CD14-positive monocyte (primary cell): Measurements from ENCODE around the gene ADGRG7. TPM values are rescaled to one million over a fixed set of nuclear protein-coding genes. Genes with fewer than 3 reads are reported as not detected.

Experiments
- DNase-seq, 3 donors: peaks; one replicate each; pipeline ENCODE4 v3.0.0-alpha.2; 2011 to 2022
- H2AFZ ChIP-seq: 2 replicates; pipeline ENCODE4 v1.6.0; 2012; ENCODE audit warnings: mild to moderate bottlenecking, low read depth, low read length, inconsistent platforms; ENCODE audit not compliant: insufficient read depth, poor library complexity, severe bottlenecking
- H3K27ac ChIP-seq, 2 donors: 1 replicate in 1 of 2; 2 replicates in 1 of 2; pipeline ENCODE4 v1.5.1; 2012 to 2013; ENCODE audit warnings: low read length in 2 of 2, control low read depth in 1 of 2, inconsistent platforms in 1 of 2, low read depth in 1 of 2, mild to moderate bottlenecking in 1 of 2
- H3K27me3 ChIP-seq, 2 donors: one replicate each; pipeline versions ENCODE4 v1.6.0 to v1.6.1; 2011 to 2013; ENCODE audit warnings: low read length in 2 of 2; ENCODE audit not compliant: control insufficient read depth in 2 of 2, insufficient read depth in 2 of 2
- H3K36me3 ChIP-seq, 2 donors: replicated peaks in 1 of 2; 1 replicate in 1 of 2; 2 replicates in 1 of 2; pipeline versions ENCODE4 v1.5.1 to v1.6.1; 2012 to 2013; ENCODE audit warnings: low read length in 2 of 2, control low read depth in 1 of 2, inconsistent platforms in 1 of 2, mild to moderate bottlenecking in 1 of 2; ENCODE audit not compliant: insufficient read depth in 2 of 2, control insufficient read depth in 1 of 2
- H3K4me1 ChIP-seq, 2 donors: 1 replicate in 1 of 2; 2 replicates in 1 of 2; pipeline versions ENCODE4 v1.5.1 to v1.6.1; 2012 to 2013; ENCODE audit warnings: low read length in 2 of 2, control low read depth in 1 of 2, inconsistent platforms in 1 of 2, mild to moderate bottlenecking in 1 of 2, moderate library complexity in 1 of 2; ENCODE audit not compliant: insufficient read depth in 2 of 2, control insufficient read depth in 1 of 2
- H3K4me2 ChIP-seq: replicated peaks from 2 replicates; pipeline ENCODE3; 2012; ENCODE audit warnings: low read length, moderate library complexity, mild to moderate bottlenecking; ENCODE audit not compliant: poor library complexity, severe bottlenecking; ENCODE audit errors: extremely low read depth
- H3K4me3 ChIP-seq, 3 experiments: fragments of 200-600 bp in 1 of 3; sonication (generic) in 1 of 3; replicated peaks in 1 of 3; 1 replicate in 2 of 3; 2 replicates in 1 of 3; pipeline ENCODE4 v1.5.1; 2011 to 2013; ENCODE audit warnings: low read length in 3 of 3, mild to moderate bottlenecking in 3 of 3, control low read depth in 2 of 3, low read depth in 2 of 3, inconsistent platforms in 1 of 3, moderate library complexity in 1 of 3
- H3K79me2 ChIP-seq: 2 replicates; pipeline ENCODE4 v1.6.0; 2012; ENCODE audit warnings: mild to moderate bottlenecking, control low read depth, inconsistent platforms, low read length, moderate library complexity; ENCODE audit not compliant: insufficient read depth
- H3K9ac ChIP-seq: 2 replicates; pipeline ENCODE4 v1.6.0; 2017; ENCODE audit warnings: low read length, mild to moderate bottlenecking; ENCODE audit not compliant: insufficient read depth, poor library complexity, severe bottlenecking
- H3K9me3 ChIP-seq, 2 donors: replicated peaks in 1 of 2; 1 replicate in 1 of 2; 2 replicates in 1 of 2; pipeline versions ENCODE4 v1.5.1 to v1.6.1; 2012 to 2013; ENCODE audit warnings: low read length in 2 of 2, control low read depth in 1 of 2; ENCODE audit not compliant: control insufficient read depth in 1 of 2, insufficient read depth in 1 of 2
- H4K20me1 ChIP-seq: 2 replicates; pipeline ENCODE4 v1.6.0; 2012; ENCODE audit warnings: mild to moderate bottlenecking, low read length, control low read depth, moderate library complexity; ENCODE audit not compliant: insufficient read depth
- H3K27ac Mint-ChIP-seq, 7 donors: one replicate each; pipeline ENCODE4 v1.8.0; 2020; ENCODE audit warnings: mild to moderate bottlenecking in 7 of 7, mixed read lengths in 7 of 7, moderate library complexity in 6 of 7, inconsistent platforms in 2 of 7
- H3K27me3 Mint-ChIP-seq, 3 donors: one replicate each; pipeline ENCODE4 v1.8.0; 2021 to 2022; ENCODE audit warnings: low read depth in 3 of 3, mild to moderate bottlenecking in 3 of 3, mixed read lengths in 3 of 3, moderate library complexity in 3 of 3, inconsistent platforms in 1 of 3
- H3K36me3 Mint-ChIP-seq, 2 donors: one replicate each; pipeline ENCODE4 v1.8.0; 2020; ENCODE audit warnings: mixed read lengths in 2 of 2, inconsistent platforms in 1 of 2, mild to moderate bottlenecking in 1 of 2
- H3K4me1 Mint-ChIP-seq: one replicate; pipeline ENCODE4 v1.8.0; 2020; ENCODE audit warnings: mild to moderate bottlenecking, mixed read lengths
- H3K4me3 Mint-ChIP-seq, 2 donors: one replicate each; pipeline ENCODE4 v1.8.0; 2020; ENCODE audit warnings: mild to moderate bottlenecking in 2 of 2, mixed read lengths in 2 of 2, moderate library complexity in 1 of 2
- H3K9me3 Mint-ChIP-seq, 7 donors: one replicate each; pipeline ENCODE4 v1.8.0; 2020 to 2022; ENCODE audit warnings: mixed read lengths in 7 of 7, mild to moderate bottlenecking in 6 of 7, moderate library complexity in 6 of 7, inconsistent platforms in 2 of 7
- CTCF ChIP-seq: fragments of 200-600 bp; IDR thresholded peaks from one replicate; pipeline ENCODE4 v1.8.0; 2022; ENCODE audit warnings: antibody characterized with exemption, mild to moderate bottlenecking
- WGBS: methylation state at CpG from one replicate; pipeline ENCODE4 v1.1.5; 2013; ENCODE audit warnings: missing lambda C conversion rate; ENCODE audit not compliant: insufficient coverage; 5-methylcytosine and 5-hydroxymethylcytosine counted together
- intact Hi-C, 2 donors: fragments of 100-400 bp; cut with micrococcal nuclease; formaldehyde crosslinking; loops; one replicate each; pipeline versions ENCODE4 v1.15.0 to v1.15.1; 2023
- polyA plus RNA-seq, 3 donors: library from polyadenylated mRNA; depleted of rRNA in 1 of 3; unstranded in 2 of 3; stranded (reverse) in 1 of 3; fragments of 300-500 nt in 2 of 3; fragments of >200 nt in 1 of 3; fragmentation: Illumina TruSeq in 2 of 3; gene quantifications; 1 replicate in 2 of 3; 2 replicates in 1 of 3; pipeline ENCODE4 v1.2.3, GENCODE V29; 2012 to 2021

Gene ADGRG7
- polyA plus RNA-seq, 3 donors, result not detected

GRCh38 chr3:100613721-100614390 is 4.5 kb downstream of the ADGRG7 start:
- Mint-ChIP-seq H3K36me3 (no peaks in the 10 kb centered on the region), H3K27me3 (peaks cover 0 to 4% (median 2%) of the 10 kb centered on the region in 3 donors), H3K4me1 (peaks cover 3% of the 10 kb centered on the region), H3K9me3 (peaks cover 0 to 5% (median 0%) of the 10 kb centered on the region in 7 donors), H3K27ac (no peak overlapping the region), H3K4me3 (no peak overlapping the region)
- no peak for TF ChIP-seq CTCF
- Histone ChIP-seq H4K20me1 (no peaks in the 10 kb centered on the region), H3K4me2 (no peak overlapping the region), H3K9me3 (no peaks in the 10 kb centered on the region), H3K27me3 (no peaks in the 10 kb centered on the region), H3K4me1 (no peaks in the 10 kb centered on the region), H3K4me3 (no peak overlapping the region), H3K36me3 (no peaks in the 10 kb centered on the region), H2AFZ (no peak overlapping the region), H3K79me2 (no peaks in the 10 kb centered on the region), H3K9ac (no peak overlapping the region), H3K27ac (no peak overlapping the region)
- WGBS, result no CpG with 5 or more reads among the region's 4 CpGs
- no peak for DNase-seq
- intact Hi-C loops, result no loop called here

- H3K4me3 ChIP-seq, result no peak overlapping the region
- no peak overlapping the region for H3K9ac ChIP-seq
- H3K4me3 Mint-ChIP-seq, result no peak overlapping the region
- no peaks in the 10 kb centered on the region for H3K79me2 ChIP-seq
- H3K4me1 ChIP-seq, result no peaks in the 10 kb centered on the region
- H4K20me1 ChIP-seq, result no peaks in the 10 kb centered on the region
- TF ChIP-seq CTCF, result no peak
- H3K4me2 ChIP-seq, result no peak overlapping the region
- H3K27ac Mint-ChIP-seq, result no peak overlapping the region
- no peaks in the 10 kb centered on the region for H3K36me3 Mint-ChIP-seq
- H2AFZ ChIP-seq, result no peak overlapping the region
- H3K9me3 Mint-ChIP-seq, result peaks cover 0 to 5% (median 0%) of the 10 kb centered on the region in 7 donors
- intact Hi-C loops, result no loop called here
- no peaks in the 10 kb centered on the region for H3K36me3 ChIP-seq
- no peak for DNase-seq
- H3K4me1 Mint-ChIP-seq, result no peaks in the 10 kb centered on the region
- no peak overlapping the region for H3K27ac ChIP-seq
- H3K27me3 Mint-ChIP-seq, result peaks cover 0 to 3% (median 0%) of the 10 kb centered on the region in 3 donors
- H3K9me3 ChIP-seq, result no peaks in the 10 kb centered on the region
- no peaks in the 10 kb centered on the region for H3K27me3 ChIP-seq
Observed at GRCh38 chr3:100614941-100615340, 5.5 kb downstream of the ADGRG7 start.
